Fibroblast of skin of left quadriceps (primary cell): Measurements from ENCODE around the gene CR2.
"Not testable (repeated sequence)": the region's sequence is repeated elsewhere in the genome, so short reads cannot be mapped to it uniquely, and the experiment has no call there.

ENCODE experiments used
- DNase-seq, 2 experiments: peaks; one replicate each; pipeline ENCODE4 v3.0.0-alpha.2; 2013; ENCODE audit warnings: low read depth in 2 of 2

Gene CR2

GRCh38 chr1:207454046-207454964 is at the start of gene CR2:
CR2 (plus strand) TSS chr1:207454328; CDS start chr1:207454419, 91 bp downstream.
- no peak for DNase-seq

DNA sequence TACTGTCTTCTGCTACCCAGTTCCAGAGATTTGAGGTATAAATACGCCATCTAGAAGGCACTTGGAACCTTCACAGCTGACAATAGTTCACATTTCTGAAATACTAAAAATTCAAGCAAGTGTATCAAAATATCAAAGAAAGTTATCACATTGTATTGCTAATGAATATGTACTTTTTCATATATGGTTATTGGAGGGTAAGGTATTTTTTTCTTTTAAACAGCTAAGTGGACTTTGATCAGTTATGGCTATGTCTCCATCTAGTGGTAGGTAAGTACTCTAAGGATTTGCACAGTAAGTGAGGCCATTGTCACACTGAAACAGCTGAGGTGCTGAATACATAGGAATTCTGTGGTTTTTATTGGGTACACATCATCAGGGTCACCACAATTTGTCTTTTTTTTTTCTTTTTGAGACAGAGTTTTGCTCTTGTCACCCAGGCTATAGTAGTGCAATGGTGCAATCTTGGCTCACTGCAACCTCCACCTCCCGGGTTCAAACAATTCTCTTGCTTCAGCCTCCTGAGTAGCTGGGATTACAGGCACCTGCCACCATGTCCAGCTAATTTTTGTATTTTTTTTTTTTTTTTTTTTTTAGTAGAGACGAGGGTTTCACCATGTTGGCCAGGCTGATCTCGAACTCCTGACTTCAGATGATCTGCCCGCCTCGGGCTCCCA is 49.1 kb upstream of the CR2 start:
- DNase-seq = peak; percentile 44 to 48

- no peak for DNase-seq
Measured at GRCh38 chr1:207405814-207406213, 48.3 kb upstream of the CR2 start.

- DNase-seq = peak; percentile 8 to 13
Measured at GRCh38 chr1:207407655-207408260, 46.4 kb upstream of the CR2 start.

- no peak for DNase-seq
Measured at GRCh38 chr1:207412845-207413244, 41.3 kb upstream of the CR2 start.

DNA sequence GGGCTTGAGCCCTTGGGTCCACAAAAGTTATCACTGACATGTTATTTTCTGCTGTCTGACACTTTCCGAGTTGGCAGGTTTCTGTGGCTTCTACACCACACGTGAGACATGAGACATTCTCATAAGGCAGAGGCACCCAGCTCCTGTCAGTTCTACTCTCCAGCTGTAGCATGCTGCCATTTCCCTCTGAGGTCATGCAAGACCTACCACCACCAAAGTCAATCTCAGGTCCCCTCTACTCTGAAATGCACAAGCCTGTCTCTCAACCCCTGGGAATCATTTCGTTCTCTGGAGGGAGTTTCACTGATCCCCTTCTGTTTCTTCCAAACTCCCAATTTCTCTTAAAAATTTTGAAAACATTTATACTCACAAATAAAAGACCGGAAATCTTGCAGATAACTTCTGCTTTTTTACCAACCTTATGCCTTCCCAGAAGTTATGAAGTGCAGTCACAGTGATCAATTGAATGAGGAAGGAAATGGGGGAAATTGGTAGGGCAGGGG is 39.5 kb upstream of the CR2 start:
- no peak for DNase-seq

DNA sequence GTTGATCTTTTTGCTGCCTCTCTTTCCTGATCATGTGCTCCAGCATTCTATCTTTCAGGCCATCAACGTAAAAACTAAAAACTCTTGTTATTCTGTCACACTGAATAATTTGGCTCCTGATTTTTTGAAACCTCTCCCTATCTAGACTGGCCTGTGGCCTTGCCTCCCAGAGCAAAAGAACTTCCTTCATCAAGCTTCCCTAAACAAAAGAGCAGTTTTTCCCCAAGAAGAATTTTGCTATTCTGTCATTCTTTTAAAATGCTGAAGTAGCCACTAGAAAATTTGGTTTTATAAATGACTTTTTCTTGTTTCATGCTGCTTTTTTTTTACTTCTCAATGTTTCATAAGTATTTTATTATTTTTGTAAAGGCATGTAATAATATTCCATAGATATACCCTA is 37.1 kb upstream of the CR2 start:
- no peak for DNase-seq

DNA sequence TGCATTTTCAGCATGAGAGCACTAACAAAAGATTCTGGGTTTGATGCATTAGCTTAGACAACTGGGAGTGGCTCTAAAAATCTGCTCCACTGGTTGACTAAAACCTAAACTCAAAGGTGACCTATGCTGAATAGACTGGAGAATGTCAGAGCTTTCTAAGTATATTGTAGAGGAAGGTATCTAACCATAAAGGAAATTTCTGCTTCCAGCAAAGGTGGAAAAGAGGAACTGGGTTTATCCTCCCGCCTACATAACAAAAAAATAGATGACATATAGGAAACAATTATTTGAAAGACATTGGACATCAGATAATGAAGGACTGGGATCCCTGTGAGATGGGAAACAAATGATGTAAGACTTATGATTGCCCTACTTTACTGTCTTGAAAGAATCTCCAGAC is 35.8 kb upstream of the CR2 start:
- no peak for DNase-seq

DNA sequence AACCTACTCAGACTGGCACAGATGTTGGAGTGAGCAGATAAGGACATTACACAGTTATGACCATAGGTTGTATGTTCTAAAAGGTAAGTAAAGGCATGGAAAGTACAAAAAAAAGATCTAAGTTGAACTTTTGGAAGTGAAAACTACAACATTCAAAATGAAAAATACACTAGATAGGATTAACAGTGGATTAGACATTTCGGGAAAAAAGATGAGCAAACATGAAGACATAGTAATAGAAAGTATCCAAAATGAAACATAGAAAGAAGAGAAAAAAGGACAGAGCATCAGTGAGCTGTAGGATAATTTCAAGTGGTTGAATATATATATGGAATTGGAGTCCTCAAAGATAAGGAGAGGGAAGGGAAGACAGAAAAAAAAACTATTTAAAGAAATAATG is 34.0 kb upstream of the CR2 start:
- DNase-seq = no peak

DNA sequence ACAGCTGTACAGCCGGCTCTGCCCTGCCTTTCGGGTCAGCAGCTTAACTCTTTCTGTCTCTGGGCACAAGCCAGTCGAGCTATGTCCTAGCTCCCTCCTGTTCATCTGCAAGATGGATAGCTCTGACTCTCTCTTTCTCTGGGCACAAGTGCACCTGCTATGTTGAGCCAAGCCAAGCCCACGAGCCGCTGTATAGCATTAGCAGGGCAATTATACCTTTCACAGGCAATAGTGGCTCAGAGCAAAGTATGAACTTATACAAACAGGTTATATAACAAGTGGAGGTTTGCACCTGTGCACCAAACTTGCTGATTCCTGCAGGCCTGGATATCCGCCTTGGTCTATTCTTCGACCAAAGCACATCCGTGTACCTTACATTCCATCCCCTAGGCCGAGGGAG is 33.0 kb upstream of the CR2 start:
- no peak for DNase-seq

DNA sequence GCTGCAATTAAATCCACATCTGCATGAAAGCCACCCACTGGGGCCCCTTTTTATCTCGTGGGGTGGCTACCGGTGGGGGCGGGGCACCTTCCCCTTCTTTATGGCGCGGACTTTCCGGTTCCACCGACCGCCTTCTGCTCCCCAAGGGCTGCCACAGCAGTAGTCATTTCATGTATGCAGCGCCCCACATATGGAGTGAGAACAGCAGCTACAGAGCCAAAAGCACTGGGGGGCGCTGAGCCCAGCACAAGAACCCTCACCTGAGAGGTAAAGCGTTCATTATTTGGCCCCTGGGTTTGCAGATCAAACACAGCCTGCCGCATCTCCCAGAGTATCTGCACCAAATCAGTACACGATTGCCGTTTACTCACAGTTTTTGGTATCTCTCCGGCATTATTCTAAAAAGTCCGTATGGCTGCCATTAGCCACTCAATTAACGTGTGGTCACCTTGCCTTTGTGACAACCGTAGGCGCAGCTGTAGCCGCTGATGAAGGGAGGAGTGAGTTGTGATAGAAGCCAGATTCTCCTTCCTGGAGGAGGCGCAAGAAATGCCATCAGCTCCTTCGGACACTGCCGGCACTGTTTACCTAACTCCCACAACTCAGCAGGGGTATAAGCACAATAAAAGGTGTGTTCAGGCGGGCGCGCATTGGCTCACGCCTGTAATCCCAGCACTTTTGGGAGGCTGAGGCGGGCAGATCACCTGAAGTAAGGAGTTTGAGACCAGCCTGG is 30.4 kb upstream of the CR2 start:
- no peak for DNase-seq

DNA sequence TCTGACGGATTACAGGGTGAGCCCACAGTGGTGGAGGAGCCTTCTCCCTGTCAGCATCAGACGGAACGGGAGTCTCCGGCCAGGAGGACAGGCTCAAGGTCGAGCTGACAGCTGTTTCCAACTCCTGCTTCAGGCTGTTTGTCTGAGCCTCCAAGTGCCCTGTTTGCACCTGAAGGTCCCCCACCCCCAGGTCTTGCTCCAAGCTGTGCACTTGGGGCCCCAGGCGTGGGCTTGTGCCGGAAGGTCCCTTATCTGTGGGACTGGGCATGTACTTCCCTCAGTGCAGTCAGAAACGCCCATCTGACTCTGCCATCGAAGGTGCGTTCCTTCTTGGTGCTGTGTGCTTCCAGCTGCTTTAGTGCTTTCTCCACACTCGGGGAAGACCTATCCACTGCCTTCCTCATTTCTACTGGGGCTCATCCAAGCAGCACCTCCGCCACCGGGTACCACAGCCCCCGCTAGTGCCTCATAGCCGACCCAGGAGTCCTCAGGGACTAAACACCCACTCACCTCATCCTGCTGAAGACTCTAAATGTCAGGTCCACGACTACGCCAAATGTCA is 29.5 kb upstream of the CR2 start:
- no peak for DNase-seq

DNA sequence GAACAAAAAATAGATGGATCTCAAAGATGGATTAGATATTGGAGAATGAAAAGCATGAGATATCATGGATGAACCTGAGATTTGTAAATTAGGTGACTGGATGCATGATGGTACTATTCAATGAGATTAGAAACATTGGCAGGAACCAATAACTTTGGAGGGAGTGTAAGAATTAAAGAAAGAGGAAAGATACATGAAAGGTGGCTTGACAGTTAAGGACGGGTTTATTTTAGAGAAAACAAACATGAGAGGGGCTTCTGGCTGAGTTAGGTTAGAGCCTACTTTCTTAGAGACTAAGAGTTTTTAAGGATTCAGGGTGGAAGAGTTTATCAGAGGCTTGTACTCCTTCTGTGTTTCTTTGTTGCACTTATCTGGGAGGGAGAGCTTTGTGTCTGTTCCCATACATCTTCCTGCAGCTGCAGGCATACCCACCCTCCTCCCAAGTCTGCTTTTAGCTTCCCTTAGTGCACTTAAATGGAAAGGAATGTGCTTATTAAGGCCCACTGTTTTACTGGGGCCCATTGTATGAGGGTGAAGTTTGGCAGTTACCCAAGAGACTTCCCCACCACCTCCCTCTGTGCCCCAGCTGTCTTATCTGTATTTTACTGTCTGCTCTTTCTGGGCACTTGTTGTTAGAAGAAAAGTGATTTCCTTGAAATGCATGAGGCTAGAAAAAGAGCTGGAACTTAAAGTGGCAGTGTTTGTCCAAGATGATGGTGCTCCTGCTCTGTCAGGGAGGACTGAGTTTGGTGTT is 26.1 kb upstream of the CR2 start:
- no peak for DNase-seq

GRCh38 chr1:207428783-207429182 is 25.3 kb upstream of the CR2 start:
- no peak for DNase-seq

DNA sequence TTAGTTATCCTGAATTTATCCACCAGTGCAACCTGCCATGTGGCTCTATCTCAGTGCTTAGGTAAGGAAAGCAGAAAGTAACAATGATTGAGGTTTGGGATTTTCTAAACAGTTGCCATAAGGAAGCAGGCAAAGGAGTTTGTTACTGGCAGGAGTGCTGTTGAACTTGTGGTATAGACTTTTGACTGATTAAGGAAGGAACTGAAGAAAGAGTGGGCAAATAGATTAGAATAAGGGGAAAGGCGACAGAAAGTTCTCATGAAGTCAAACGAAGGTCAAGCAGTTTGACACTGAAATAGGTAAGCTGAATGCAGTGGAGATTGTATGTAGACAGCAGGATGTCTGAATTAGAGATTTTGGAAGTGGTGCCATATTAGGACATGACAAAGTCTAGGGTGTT is 24.2 kb upstream of the CR2 start:
- DNase-seq = no peak

DNA sequence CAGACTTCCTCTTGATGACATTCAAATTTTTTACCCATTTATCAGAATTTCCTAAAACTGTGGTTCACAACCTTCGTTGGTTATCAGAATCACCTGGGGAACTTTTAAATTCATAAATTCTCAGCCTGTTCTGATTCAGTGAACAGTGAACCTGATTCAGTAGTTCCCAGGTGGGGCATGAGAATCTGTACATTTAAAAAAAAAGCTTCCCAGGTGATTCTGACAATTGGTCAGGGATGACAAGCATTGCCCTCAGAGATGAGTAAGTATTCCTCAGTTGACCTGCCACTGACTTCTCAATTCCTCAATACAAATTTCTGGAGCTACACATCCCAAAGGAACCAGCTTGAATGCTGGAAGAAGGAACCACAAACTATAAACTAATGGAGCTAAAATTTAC is 23.5 kb upstream of the CR2 start:
- DNase-seq = no peak

DNA sequence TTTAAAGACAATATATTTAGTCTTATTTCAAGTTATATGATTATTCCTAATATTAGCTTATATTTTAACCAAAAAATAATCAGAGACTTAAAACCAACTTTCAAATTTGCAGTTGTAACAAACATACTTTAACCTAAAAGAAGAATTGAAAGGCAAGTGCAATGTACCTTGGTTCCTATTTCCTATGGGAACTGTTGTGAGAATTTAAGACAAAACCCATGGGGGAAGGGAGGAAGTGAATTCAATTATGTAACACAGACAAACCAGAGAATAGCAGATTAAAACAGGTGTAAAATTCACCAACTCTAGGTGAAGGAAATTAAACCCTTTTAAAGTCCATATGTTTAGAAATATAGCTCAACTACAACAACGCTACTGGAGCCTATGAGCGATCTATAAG is 22.6 kb upstream of the CR2 start:
- no peak for DNase-seq

DNA sequence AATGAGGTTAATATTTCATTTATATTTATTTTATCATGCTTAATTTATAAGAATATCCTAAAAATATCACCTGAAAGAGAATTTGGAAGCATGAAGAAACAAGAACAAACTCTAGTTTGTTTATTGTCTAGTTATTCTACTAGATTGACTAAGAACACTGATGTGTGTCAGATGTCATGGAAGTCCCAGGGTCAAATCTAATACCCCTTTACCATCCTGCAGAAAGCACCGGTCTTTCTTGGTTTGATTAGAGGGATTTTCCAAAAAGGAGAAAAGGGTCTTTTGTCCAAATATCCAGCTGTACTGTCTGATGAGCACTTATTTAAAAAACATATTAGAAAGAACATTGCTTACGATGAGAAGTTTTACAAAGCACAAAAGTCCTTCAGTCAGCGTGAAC is 20.7 kb upstream of the CR2 start:
- no peak for DNase-seq

DNA sequence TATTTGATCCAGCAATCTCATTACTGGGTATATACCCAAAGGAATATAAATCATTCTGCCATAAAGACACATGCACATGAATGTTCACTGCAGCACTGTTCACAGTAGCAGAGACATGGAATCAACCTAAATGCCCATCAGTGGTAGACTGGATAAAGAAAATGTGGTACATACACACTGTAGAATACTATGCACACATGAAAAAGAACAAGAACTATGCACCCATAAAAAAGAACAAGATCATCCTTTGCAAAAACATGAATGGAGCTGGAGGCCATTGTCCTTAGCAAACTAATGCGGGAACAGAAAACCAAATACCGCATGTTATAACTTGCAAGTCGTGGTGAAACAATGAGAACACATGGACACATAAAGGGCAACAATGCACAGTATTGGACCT is 17.4 kb upstream of the CR2 start:
- not testable (repeated sequence) for DNase-seq

GRCh38 chr1:207440626-207441025 is 13.5 kb upstream of the CR2 start:
- DNase-seq = no peak
